ENCODE results near the gene PCDHB14.

DNA sequence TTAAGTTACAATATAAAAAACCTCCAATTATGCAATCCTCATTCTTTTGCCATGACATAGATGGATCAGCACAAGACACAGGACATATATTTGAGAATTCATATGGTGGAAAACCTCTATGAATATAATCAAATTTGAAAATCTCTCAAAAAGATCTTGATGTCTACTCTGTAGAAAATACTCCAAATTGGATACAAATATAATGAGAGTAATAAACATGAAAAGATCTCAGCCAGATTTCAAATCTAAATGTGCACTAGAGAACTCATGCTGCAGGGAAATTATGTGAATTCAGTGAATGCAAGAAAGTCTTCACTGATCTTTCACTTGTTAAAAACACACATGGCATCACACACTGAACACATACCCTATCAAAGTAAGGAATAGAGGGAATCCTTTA is 35.8 kb downstream of the PCDHB14 start:
- TF ChIP-seq POLR2A (IDR thresholded peaks at IDR 0.05) (no peak), CTCF (IDR thresholded peaks at IDR 0.05) (no peak)
